GM21447 (cell line): ENCODE results near the gene KANSL1.

Experiments used
- ATAC-seq: cut with Tn5 transposase; IDR thresholded peaks from one replicate; pipeline ENCODE4 v1.9.1; 2021; ENCODE audit not compliant: unreplicated experiment

The KANSL1 gene

DNA sequence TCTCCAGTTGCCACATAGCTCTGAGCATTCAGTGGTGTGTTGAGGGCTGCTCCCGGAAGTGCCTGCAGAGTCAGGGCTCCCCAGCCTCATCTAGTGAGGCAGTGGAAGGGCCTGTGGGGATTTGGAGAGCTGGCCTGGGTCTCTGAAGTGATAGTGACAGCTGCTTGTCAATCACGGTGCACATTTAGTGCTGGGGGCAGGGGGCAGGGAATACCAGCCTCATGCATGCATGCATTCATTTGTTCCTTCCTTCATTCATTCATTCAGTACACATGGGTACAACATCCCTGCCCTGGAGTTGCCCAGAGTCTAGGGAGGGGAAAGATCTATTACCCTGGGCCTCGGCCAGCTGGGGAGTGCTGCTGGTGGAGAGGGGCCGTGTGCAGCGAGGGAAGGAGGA, 205.5 kb downstream of the KANSL1 start:
- no peak for ATAC-seq

- ATAC-seq, result no peak
These were observed 207.2 kb downstream of the KANSL1 start for GRCh38 chr17:45986056-45986455.

- no peak for ATAC-seq
These were observed 207.8 kb downstream of the KANSL1 start for GRCh38 chr17:45985447-45985846.

- ATAC-seq, result no peak
These were observed 208.9 kb downstream of the KANSL1 start for GRCh38 chr17:45984368-45984767.

DNA sequence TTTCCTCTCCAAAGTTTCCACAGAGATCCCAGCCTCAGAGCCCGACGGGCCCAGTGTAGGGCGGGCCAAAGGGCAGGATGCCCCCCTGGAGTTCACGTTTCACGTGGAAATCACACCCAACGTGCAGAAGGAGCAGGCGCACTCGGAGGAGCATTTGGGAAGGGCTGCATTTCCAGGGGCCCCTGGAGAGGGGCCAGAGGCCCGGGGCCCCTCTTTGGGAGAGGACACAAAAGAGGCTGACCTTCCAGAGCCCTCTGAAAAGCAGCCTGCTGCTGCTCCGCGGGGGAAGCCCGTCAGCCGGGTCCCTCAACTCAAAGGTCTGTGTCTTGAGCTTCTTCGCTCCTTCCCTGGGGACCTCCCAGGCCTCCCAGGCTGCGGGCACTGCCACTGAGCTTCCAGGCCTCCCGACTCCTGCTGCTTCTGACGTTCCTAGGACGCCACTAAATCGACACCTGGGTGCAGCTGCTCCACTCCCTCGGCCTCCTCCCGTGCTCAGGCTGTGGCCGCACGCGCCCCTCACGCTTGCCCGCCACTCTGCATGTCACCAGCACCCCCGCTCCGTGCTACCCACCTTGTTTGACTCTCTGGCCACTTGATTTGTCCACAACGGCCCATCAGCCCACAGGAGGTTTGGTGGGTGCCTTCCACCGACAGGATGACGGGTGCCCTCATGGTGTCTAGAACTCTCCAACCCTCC, 209.5 kb downstream of the KANSL1 start:
- ATAC-seq, result no peak

DNA sequence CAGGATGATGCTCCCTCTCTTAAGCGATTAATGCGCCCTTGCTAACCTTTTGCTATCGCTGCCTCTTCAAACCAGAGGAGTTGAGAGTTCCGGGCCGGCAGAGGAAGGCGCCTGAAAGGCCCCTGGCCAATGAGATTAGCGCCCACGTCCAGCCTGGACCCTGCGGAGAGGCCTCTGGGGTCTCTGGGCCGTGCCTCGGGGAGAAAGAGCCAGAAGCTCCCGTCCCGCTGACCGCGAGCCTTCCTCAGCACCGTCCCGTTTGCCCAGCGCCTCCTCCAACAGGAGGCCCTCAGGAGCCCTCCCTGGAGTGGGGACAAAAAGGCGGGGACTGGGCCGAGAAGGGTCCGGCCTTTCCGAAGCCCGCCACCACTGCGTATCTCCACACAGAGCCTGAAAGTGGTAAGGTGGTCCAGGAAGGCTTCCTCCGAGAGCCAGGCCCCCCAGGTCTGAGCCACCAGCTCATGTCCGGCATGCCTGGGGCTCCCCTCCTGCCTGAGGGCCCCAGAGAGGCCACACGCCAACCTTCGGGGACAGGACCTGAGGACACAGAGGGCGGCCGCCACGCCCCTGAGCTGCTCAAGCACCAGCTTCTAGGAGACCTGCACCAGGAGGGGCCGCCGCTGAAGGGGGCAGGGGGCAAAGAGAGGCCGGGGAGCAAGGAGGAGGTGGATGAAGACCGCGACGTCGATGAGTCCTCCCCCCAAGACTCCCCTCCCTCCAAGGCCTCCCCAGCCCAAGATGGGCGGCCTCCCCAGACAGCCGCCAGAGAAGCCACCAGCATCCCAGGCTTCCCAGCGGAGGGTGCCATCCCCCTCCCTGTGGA, 210.2 kb downstream of the KANSL1 start:
- ATAC-seq, result no peak

DNA sequence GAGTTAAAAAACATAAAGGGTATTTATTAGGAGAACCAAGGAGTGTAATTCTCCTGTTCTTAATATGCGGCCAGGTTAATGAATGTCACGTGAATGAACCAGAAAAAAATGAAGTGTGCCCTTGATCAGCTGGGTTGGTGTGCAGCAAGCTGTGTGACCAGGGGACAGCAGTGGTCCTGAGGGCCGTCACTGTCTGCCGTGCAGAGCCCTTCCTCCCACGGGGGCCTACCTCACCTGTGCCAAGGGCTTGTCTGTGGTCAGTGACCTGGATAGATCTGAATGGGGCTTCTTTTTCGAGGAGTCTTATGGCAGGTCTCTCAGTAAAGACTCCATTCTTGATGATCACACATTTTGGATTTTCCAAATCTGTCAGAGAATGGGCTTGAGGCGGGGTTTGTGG, 211.9 kb downstream of the KANSL1 start:
- no peak for ATAC-seq

- ATAC-seq, result no peak
These were observed 212.4 kb downstream of the KANSL1 start for GRCh38 chr17:45980855-45981254.
